GM19324 (cell line): Measurements from ENCODE around the gene ERP44.
"Not testable (repeated sequence)": the region's sequence is repeated elsewhere in the genome, so short reads cannot be mapped to it uniquely, and the experiment has no call there.

Source experiments
- ATAC-seq: cut with Tn5 transposase; IDR thresholded peaks from one replicate; pipeline ENCODE4 v1.9.1; 2021; ENCODE audit warnings: mild to moderate bottlenecking, moderate library complexity; ENCODE audit not compliant: unreplicated experiment, low FRiP score

Gene ERP44

GRCh38 chr9:100098887-100099721 is at the start of gene ERP44, which contains the start of gene INVS:
TSS of gene ERP44 (minus strand) at chr9:100099000. CDS start at chr9:100098840, 160 bp downstream.
TSS of gene INVS (plus strand) at chr9:100099243. CDS start at chr9:100104522, 5,279 bp downstream.
- ATAC-seq, result peak; percentile 99

- not testable (repeated sequence) for ATAC-seq
Measured at GRCh38 chr9:100145976-100146375, 47.2 kb upstream of the ERP44 start.

- not testable (repeated sequence) for ATAC-seq
Measured at GRCh38 chr9:100145167-100145934, 46.6 kb upstream of the ERP44 start.

GRCh38 chr9:100141862-100142261 is 43.1 kb upstream of the ERP44 start:
- ATAC-seq, result not testable (repeated sequence)

- not testable (repeated sequence) for ATAC-seq
Measured at GRCh38 chr9:100140303-100140702, 41.5 kb upstream of the ERP44 start.

- ATAC-seq, result not testable (repeated sequence)
Measured at GRCh38 chr9:100136799-100137198, 38.0 kb upstream of the ERP44 start.

GRCh38 chr9:100134731-100135130 is 35.9 kb upstream of the ERP44 start:
- no peak for ATAC-seq

GRCh38 chr9:100131875-100132430 is 33.2 kb upstream of the ERP44 start:
- ATAC-seq, result no peak

- ATAC-seq, result no peak
Measured at GRCh38 chr9:100131216-100131615, 32.4 kb upstream of the ERP44 start.

GRCh38 chr9:100129772-100130171 is 31.0 kb upstream of the ERP44 start:
- ATAC-seq, result no peak

GRCh38 chr9:100126423-100126822 is 27.6 kb upstream of the ERP44 start:
- no peak for ATAC-seq

- no peak for ATAC-seq
Measured at GRCh38 chr9:100125910-100126309, 27.1 kb upstream of the ERP44 start.

- ATAC-seq, result no peak
Measured at GRCh38 chr9:100125236-100125635, 26.4 kb upstream of the ERP44 start.

- ATAC-seq, result no peak
Measured at GRCh38 chr9:100120286-100120685, 21.5 kb upstream of the ERP44 start.

GRCh38 chr9:100117316-100117715 is 18.5 kb upstream of the ERP44 start:
- ATAC-seq, result no peak

GRCh38 chr9:100112677-100113336 is 14.0 kb upstream of the ERP44 start:
- no peak for ATAC-seq

GRCh38 chr9:100111235-100111634 is 12.4 kb upstream of the ERP44 start:
- ATAC-seq, result no peak

GRCh38 chr9:100108559-100108958 is 9.8 kb upstream of the ERP44 start:
- no peak for ATAC-seq

- no peak for ATAC-seq
Measured at GRCh38 chr9:100106616-100107015, 7.8 kb upstream of the ERP44 start.

GRCh38 chr9:100105861-100106260 is 7.1 kb upstream of the ERP44 start:
- ATAC-seq, result no peak

- no peak for ATAC-seq
Measured at GRCh38 chr9:100104314-100104713, 5.5 kb upstream of the ERP44 start.
